Measurements from ENCODE around the gene GARIN3.
A peak's percentile ranks its signal among the peaks of the same experiment; 100 is the strongest.

- peak; percentile 11 for TF ChIP-seq CTCF (IDR thresholded peaks at IDR 0.05; ENCODE audit: borderline replicate concordance, extremely low read depth, low read length, poor library complexity, severe bottlenecking)
- no peak for TF ChIP-seq EZH2 (IDR thresholded peaks at IDR 0.05; ENCODE audit: borderline replicate concordance, low read depth, low read length, severe bottlenecking)
Observed at GRCh38 chr5:157143127-157143971, 22.7 kb downstream of the GARIN3 start.
